Endothelial cell of umbilical vein (primary cell): ENCODE measurements around the gene CYP46A1. TPM values are rescaled to one million over a fixed set of nuclear protein-coding genes. Genes with fewer than 3 reads are reported as not detected.

Experiments
- BruUV-seq: library from RNA; stranded (reverse); fragments of 400-500 nt; replicated peaks from 2 replicates; lab custom pipeline; 2021; lab: Mats Ljungman, UMichigan
- CTCF ChIA-PET: fragments of 300-600, 350-600 bp; sonication (Branson Sonifier 250); formaldehyde crosslinking; loops from one replicate; lab custom pipeline; 2021; ENCODE audit warnings: antibody characterized with exemption, inconsistent platforms; lab: Charles Lee
- POLR2A ChIA-PET: fragments of 300-600, 350-600 bp; sonication (Branson Sonifier 250); formaldehyde crosslinking; loops from one replicate; lab custom pipeline; 2021; ENCODE audit warnings: antibody characterized with exemption, inconsistent platforms; lab: Charles Lee
- DNase-seq: peaks from one replicate; pipeline ENCODE4 v3.0.0-alpha.2; 2011; ENCODE audit warnings: low read depth, low spot score
- FAIRE-seq: peaks from 2 replicates; lab custom pipeline; 2011; peaks lifted over from hg19 to GRCh38; lab: Jason Lieb, UNC
- H2AFZ ChIP-seq: 2 replicates; pipeline ENCODE4 v1.6.0; 2012; ENCODE audit warnings: low read depth, low read length, control low read depth, inconsistent platforms
- H3K27ac ChIP-seq: 2 replicates; pipeline ENCODE4 v1.5.1; 2011; ENCODE audit warnings: low read depth, mild to moderate bottlenecking, control low read depth, low read length, moderate library complexity; ENCODE audit not compliant: insufficient read depth
- H3K27me3 ChIP-seq, 2 experiments: 2 replicates each; pipeline versions ENCODE4 v1.6.0 to v1.6.1; 2011; ENCODE audit warnings: low read length in 2 of 2, mixed read lengths in 1 of 2; ENCODE audit not compliant: control insufficient read depth in 2 of 2, insufficient read depth in 2 of 2
- H3K36me3 ChIP-seq, 2 experiments: 2 replicates in 1 of 2; 3 replicates in 1 of 2; pipeline ENCODE4 v1.5.1; 2011; ENCODE audit warnings: low read length in 2 of 2, mild to moderate bottlenecking in 1 of 2, moderate library complexity in 1 of 2; ENCODE audit not compliant: control insufficient read depth in 2 of 2, insufficient read depth in 2 of 2; ENCODE audit errors: extremely low read depth in 1 of 2
- H3K4me1 ChIP-seq: 3 replicates; pipeline ENCODE4 v1.5.1; 2011; ENCODE audit warnings: mild to moderate bottlenecking, low read length; ENCODE audit not compliant: control insufficient read depth, insufficient read depth; ENCODE audit errors: extremely low read depth
- H3K4me2 ChIP-seq: 2 replicates; pipeline ENCODE4 v1.6.1; 2011; ENCODE audit warnings: low read length, control low read depth, mixed read lengths; ENCODE audit not compliant: insufficient read depth
- H3K4me3 ChIP-seq, 3 experiments: fragments of 200-600 bp in 1 of 3; sonication (generic), shearing (Covaris generic) in 1 of 3; replicated peaks in 1 of 3; 2 replicates each; pipeline ENCODE4 v1.5.1; 2011 to 2016; ENCODE audit warnings: control low read depth in 3 of 3, low read length in 3 of 3, mild to moderate bottlenecking in 2 of 3, inconsistent platforms in 1 of 3, low read depth in 1 of 3, moderate library complexity in 1 of 3; ENCODE audit not compliant: insufficient read depth in 1 of 3
- H3K79me2 ChIP-seq: 2 replicates; pipeline ENCODE4 v1.6.0; 2012; ENCODE audit warnings: low read length, inconsistent platforms; ENCODE audit not compliant: control insufficient read depth, insufficient read depth
- H3K9ac ChIP-seq: replicated peaks from 2 replicates; pipeline ENCODE3; 2011; ENCODE audit warnings: low read length, control low read depth; ENCODE audit not compliant: insufficient read depth; ENCODE audit errors: extremely low read depth
- H3K9me1 ChIP-seq: replicated peaks from 3 replicates; pipeline ENCODE4 v1.6.0; 2011; ENCODE audit warnings: mild to moderate bottlenecking, low read length; ENCODE audit not compliant: control insufficient read depth, insufficient read depth; ENCODE audit errors: extremely low read depth
- H3K9me3 ChIP-seq: replicated peaks from 2 replicates; pipeline ENCODE4 v1.5.1; 2012; ENCODE audit warnings: low read length, inconsistent platforms; ENCODE audit not compliant: control insufficient read depth, insufficient read depth
- H4K20me1 ChIP-seq: replicated peaks from 2 replicates; pipeline ENCODE3; 2011; ENCODE audit warnings: mild to moderate bottlenecking, low read length; ENCODE audit not compliant: control insufficient read depth, insufficient read depth; ENCODE audit errors: extremely low read depth
- EZH2 ChIP-seq: IDR thresholded peaks from 2 replicates; pipeline ENCODE4 v1.6.1; 2012; ENCODE audit warnings: borderline replicate concordance, low read depth, mild to moderate bottlenecking, moderate library complexity, low read length, inconsistent platforms; ENCODE audit not compliant: severe bottlenecking
- FOS ChIP-seq: IDR thresholded peaks from 2 replicates; pipeline ENCODE4 v1.6.1; 2011; ENCODE audit warnings: mild to moderate bottlenecking, low read length, moderate library complexity, borderline replicate concordance; ENCODE audit not compliant: insufficient read depth
- GATA2 ChIP-seq: IDR thresholded peaks from 2 replicates; pipeline ENCODE4 v1.7.0; 2011; ENCODE audit warnings: low read depth, mild to moderate bottlenecking, moderate library complexity, mixed read lengths, low read length; ENCODE audit not compliant: insufficient read length, insufficient read depth
- JUN ChIP-seq: IDR thresholded peaks from 2 replicates; pipeline ENCODE4 v1.6.1; 2011; ENCODE audit warnings: borderline replicate concordance, low read depth; ENCODE audit not compliant: insufficient read length, insufficient read depth
- MYC ChIP-seq: IDR thresholded peaks from one replicate; pipeline ENCODE4 v1.6.1; 2011; ENCODE audit warnings: mild to moderate bottlenecking, low read depth, low read length
- POLR2A ChIP-seq: IDR thresholded peaks from 2 replicates; pipeline ENCODE4 v1.6.1; 2012; ENCODE audit warnings: low read depth, mild to moderate bottlenecking, control low read depth, low read length
- POLR2AphosphoS5 ChIP-seq: IDR thresholded peaks from 2 replicates; pipeline ENCODE4 v1.6.1; 2012; ENCODE audit warnings: low read depth, mild to moderate bottlenecking, control low read depth, low read length, moderate library complexity; ENCODE audit not compliant: insufficient read depth
- dilution Hi-C: fragments of 300-500 bp; cut with MboI; formaldehyde crosslinking; loops from one replicate; pipeline ENCODE4 v1.15.0; 2019; ENCODE audit warnings: low sequenced_read_pairs; ENCODE audit not compliant: extremely low pct_ligation_motif_present
- intact Hi-C: fragments of 100-400 bp; cut with micrococcal nuclease; formaldehyde crosslinking; loops from one replicate; pipeline ENCODE4 v1.10.0; 2022
- polyA plus RNA-seq, 4 experiments: library from polyadenylated mRNA; depleted of rRNA in 3 of 4; stranded (reverse) in 3 of 4; unstranded in 1 of 4; fragments of >200 nt; gene quantifications; 2 replicates each; pipeline versions ENCODE4 v1.2.1 to v1.2.3, GENCODE V29; 2011 to 2012; ENCODE audit warnings: missing spikeins in 1 of 4
- total RNA-seq: library from RNA; stranded (reverse); gene quantifications from 2 replicates; pipeline ENCODE4 v1.2.3, GENCODE V29; 2021
- TF ChIP-seq, protein P1 (sequence below): IDR thresholded peaks from 2 replicates; pipeline ENCODE4 v1.6.1; 2011; ENCODE audit not compliant: insufficient read depth, insufficient read length
- TF ChIP-seq, protein P2 (sequence below), 2 donors: IDR thresholded peaks; 1 replicate in 1 of 2; 2 replicates in 1 of 2; pipeline ENCODE4 v1.5.1; 2011; ENCODE audit warnings: low read length in 2 of 2, mild to moderate bottlenecking in 2 of 2, moderate library complexity in 2 of 2, control low read depth in 1 of 2, inconsistent platforms in 1 of 2, low read depth in 1 of 2; ENCODE audit not compliant: insufficient read depth in 1 of 2; ENCODE audit errors: extremely low read depth in 1 of 2

CYP46A1 gene
- total and polyA plus RNA-seq, 2 donors (not counting 3 experiments of a cell fraction or from before 2014, with no cell fraction given): 0.03 to 0.24 TPM

DNA sequence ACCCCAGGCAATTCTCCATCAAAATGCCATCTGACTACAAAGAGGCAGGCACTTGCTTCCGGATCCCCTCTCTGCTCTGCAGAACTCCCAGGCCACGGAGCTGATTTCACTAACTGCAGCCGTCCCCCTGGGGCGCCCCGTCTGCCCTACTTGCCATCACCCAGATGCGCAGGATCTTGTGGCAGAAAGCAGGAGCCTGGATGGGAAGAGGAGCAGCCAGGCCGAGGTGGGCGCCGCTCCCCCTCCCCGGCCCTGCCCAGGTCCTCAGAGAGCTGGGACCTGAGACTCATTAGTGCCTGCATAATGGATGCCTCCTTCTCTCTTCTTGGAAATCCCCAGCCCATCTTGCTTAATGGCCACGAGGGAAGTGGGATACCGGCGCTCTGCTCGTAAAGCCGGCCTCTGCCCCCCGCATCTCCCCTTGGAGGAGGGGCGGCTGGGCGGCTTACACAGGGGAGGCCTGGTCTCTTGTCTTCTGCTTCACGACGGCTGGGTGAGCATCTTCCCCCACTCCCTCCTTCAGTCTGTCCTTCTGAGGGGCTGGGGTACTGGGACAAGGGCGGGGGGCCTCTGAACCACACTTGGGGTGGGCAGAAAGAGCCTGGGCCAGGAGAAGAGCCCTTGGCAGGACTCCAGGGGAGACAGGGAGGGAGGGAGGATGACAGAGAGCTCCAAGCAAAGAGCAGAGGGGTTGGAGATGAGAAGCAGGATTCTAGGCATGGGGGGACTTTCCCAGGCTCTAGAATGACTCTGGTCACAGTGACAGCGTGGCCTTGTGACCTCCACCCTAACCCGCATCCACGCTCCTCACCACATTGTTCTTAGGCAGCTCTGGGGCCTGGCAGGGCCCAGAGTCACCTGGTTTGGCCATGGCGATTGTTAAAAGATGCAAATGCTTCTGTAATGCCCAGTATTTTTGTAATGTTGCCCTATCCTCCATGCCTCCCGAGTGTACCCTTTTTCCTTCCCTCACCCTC, 89.7 kb downstream of the CYP46A1 start:
- H3K79me2 ChIP-seq: no peaks in the 10 kb centered on the region
- no peak overlapping the region for H3K4me3 ChIP-seq
- H3K9me1 ChIP-seq: no peaks in the 10 kb centered on the region
- no peaks in the 10 kb centered on the region for H3K27me3 ChIP-seq
- intact Hi-C loops: no loop called here
- DNase-seq (no peak), FAIRE-seq (no peak)
- no peaks in the 10 kb centered on the region for H3K36me3 ChIP-seq
- H2AFZ ChIP-seq: no peak overlapping the region
- H3K9me3 ChIP-seq: no peaks in the 10 kb centered on the region
- dilution Hi-C loops: no loop called here
- no peaks in the 10 kb centered on the region for H4K20me1 ChIP-seq
- H3K4me2 ChIP-seq: no peak overlapping the region
- ChIA-PET POLR2A (no interaction called here), CTCF (interaction anchor here (0.6 kb wide), 1 partner anchor 44 kb away, joined by 3 read pairs; no protein-coding TSS in a partner anchor)
- H3K4me1 ChIP-seq: no peaks in the 10 kb centered on the region
- BruUV-seq: no TSS peak
- TF ChIP-seq GATA2: no peak
- H3K27ac ChIP-seq: no peak overlapping the region
- H3K9ac ChIP-seq: no peak overlapping the region

DNA sequence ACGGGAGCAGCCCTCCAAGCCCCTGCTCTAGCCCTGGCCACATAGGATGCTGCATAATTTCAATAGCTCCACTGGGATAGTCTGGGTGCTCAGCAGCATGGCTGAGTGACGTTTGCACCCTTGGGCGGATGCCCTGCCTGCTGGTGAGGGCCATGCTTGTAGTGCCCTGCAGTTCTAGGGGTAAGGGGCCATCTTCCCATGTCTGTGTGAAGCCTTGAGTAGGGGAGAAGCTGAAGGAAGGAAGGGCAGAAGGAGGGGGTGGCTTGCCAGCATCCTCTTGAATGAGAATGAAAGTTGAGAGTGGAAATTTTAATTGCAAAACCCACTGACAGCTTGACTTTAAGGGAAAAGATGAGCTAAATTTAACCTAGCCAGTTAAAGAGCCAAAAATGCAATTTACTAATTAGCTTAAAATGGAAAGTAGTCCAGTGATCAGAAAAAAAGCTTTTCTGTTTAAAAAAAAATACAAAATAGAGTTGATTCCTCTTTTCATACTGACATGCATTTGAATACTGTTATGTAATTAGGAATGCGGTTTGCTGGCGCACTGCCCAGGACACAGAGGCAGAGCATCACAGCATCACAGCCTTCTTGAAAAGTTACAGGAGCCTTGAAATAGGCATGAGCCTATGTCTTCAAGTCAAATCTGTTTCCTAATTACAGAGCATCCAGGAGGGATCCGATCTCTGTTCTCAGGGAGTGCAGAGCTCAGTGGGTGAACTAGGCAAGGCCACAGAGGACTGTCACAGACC, 90.6 kb downstream of the CYP46A1 start:
- CTCF ChIA-PET: interaction anchor here (0.6 to 2.9 kb wide), 4 partner anchors 17 to 203 kb away, joined by 3 to 11 read pairs (median 7); no protein-coding TSS in a partner anchor
- H3K79me2 ChIP-seq: no peaks in the 10 kb centered on the region
- no TSS peak for BruUV-seq
- H3K9me3 ChIP-seq: no peaks in the 10 kb centered on the region
- no peak for TF ChIP-seq POLR2AphosphoS5
- TF ChIP-seq MYC: no peak
- no peak for TF ChIP-seq GATA2
- TF ChIP-seq POLR2A: no peak
- TF ChIP-seq, protein P1, sequence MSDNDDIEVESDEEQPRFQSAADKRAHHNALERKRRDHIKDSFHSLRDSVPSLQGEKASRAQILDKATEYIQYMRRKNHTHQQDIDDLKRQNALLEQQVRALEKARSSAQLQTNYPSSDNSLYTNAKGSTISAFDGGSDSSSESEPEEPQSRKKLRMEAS: no peak
- TF ChIP-seq, protein P2, sequence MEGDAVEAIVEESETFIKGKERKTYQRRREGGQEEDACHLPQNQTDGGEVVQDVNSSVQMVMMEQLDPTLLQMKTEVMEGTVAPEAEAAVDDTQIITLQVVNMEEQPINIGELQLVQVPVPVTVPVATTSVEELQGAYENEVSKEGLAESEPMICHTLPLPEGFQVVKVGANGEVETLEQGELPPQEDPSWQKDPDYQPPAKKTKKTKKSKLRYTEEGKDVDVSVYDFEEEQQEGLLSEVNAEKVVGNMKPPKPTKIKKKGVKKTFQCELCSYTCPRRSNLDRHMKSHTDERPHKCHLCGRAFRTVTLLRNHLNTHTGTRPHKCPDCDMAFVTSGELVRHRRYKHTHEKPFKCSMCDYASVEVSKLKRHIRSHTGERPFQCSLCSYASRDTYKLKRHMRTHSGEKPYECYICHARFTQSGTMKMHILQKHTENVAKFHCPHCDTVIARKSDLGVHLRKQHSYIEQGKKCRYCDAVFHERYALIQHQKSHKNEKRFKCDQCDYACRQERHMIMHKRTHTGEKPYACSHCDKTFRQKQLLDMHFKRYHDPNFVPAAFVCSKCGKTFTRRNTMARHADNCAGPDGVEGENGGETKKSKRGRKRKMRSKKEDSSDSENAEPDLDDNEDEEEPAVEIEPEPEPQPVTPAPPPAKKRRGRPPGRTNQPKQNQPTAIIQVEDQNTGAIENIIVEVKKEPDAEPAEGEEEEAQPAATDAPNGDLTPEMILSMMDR (IDR thresholded peaks at IDR 0.05; ENCODE audit: extremely low read depth in 1 of 2, insufficient read depth in 1 of 2, low read depth in 1 of 2, low read length in 2 of 2): no peak
- TF ChIP-seq EZH2: no peak
- no peak for TF ChIP-seq JUN
- no peak for TF ChIP-seq FOS
- H4K20me1 ChIP-seq: no peaks in the 10 kb centered on the region
- H3K4me1 ChIP-seq: no peaks in the 10 kb centered on the region
- H3K4me2 ChIP-seq: no peak overlapping the region
- no peak overlapping the region for H2AFZ ChIP-seq
- POLR2A ChIA-PET: no interaction called here
- no peak for DNase-seq
- H3K27me3 ChIP-seq: no peaks in the 10 kb centered on the region
- dilution Hi-C loops: no loop called here
- H3K9ac ChIP-seq: no peak overlapping the region
- no peaks in the 10 kb centered on the region for H3K9me1 ChIP-seq
- no peaks in the 10 kb centered on the region for H3K36me3 ChIP-seq
- no peak for FAIRE-seq
- H3K4me3 ChIP-seq: no peak overlapping the region
- intact Hi-C loops: no loop called here
- no peak overlapping the region for H3K27ac ChIP-seq
